Keratinocyte (primary cell): ENCODE measurements around the gene TPCN1. TPM values are rescaled to one million over a fixed set of nuclear protein-coding genes. Genes with fewer than 3 reads are reported as not detected.

Experiments
- DNase-seq: peaks from one replicate; pipeline ENCODE4 v3.0.0-alpha.2; 2011; ENCODE audit warnings: low read depth, missing footprints, low spot score
- FAIRE-seq: peaks from 2 replicates; lab custom pipeline; 2011; peaks lifted over from hg19 to GRCh38; lab: Jason Lieb, UNC
- H2AFZ ChIP-seq: 2 replicates; pipeline ENCODE4 v1.6.0; 2012; ENCODE audit warnings: low read length, control low read depth, inconsistent platforms; ENCODE audit not compliant: control insufficient read depth
- H3K27ac ChIP-seq: 2 replicates; pipeline ENCODE4 v1.5.1; 2011; ENCODE audit warnings: low read length; ENCODE audit not compliant: control insufficient read depth, insufficient read depth
- H3K27me3 ChIP-seq: 3 replicates; pipeline ENCODE4 v1.6.0; 2011; ENCODE audit warnings: low read length; ENCODE audit not compliant: control insufficient read depth, insufficient read depth; ENCODE audit errors: extremely low read depth
- H3K36me3 ChIP-seq, 2 experiments: 2 replicates in 1 of 2; 3 replicates in 1 of 2; pipeline ENCODE4 v1.5.1; 2011; ENCODE audit warnings: low read length in 2 of 2, mild to moderate bottlenecking in 1 of 2; ENCODE audit not compliant: control insufficient read depth in 2 of 2, insufficient read depth in 2 of 2; ENCODE audit errors: extremely low read depth in 1 of 2
- H3K4me1 ChIP-seq: 3 replicates; pipeline ENCODE4 v1.5.1; 2011; ENCODE audit warnings: low read length; ENCODE audit not compliant: control insufficient read depth, insufficient read depth; ENCODE audit errors: extremely low read depth
- H3K4me2 ChIP-seq: 3 replicates; pipeline ENCODE4 v1.6.0; 2011; ENCODE audit warnings: low read depth, low read length; ENCODE audit not compliant: control insufficient read depth, insufficient read depth; ENCODE audit errors: extremely low read depth
- H3K4me3 ChIP-seq, 3 experiments: fragments of 200-600 bp in 1 of 3; sonication (generic) in 1 of 3; 2 replicates in 2 of 3; 3 replicates in 1 of 3; pipeline ENCODE4 v1.5.1; 2011 to 2016; ENCODE audit warnings: low read length in 3 of 3, mild to moderate bottlenecking in 3 of 3, control low read depth in 2 of 3, inconsistent platforms in 1 of 3, low read depth in 1 of 3, mixed read lengths in 1 of 3, mixed run types in 1 of 3, moderate library complexity in 1 of 3; ENCODE audit not compliant: control insufficient read depth in 2 of 3, insufficient read depth in 2 of 3; ENCODE audit errors: extremely low read depth in 1 of 3
- H3K79me2 ChIP-seq: 2 replicates; pipeline ENCODE4 v1.6.0; 2012; ENCODE audit warnings: low read length; ENCODE audit not compliant: control insufficient read depth, insufficient read depth
- H3K9ac ChIP-seq: 3 replicates; pipeline ENCODE4 v1.6.0; 2011; ENCODE audit warnings: low read length; ENCODE audit not compliant: control insufficient read depth, insufficient read depth; ENCODE audit errors: extremely low read depth
- H3K9me1 ChIP-seq: 3 replicates; pipeline ENCODE4 v1.6.0; 2011; ENCODE audit warnings: low read length; ENCODE audit not compliant: control insufficient read depth, insufficient read depth; ENCODE audit errors: extremely low read depth
- H3K9me3 ChIP-seq: 2 replicates; pipeline ENCODE4 v1.5.1; 2012; ENCODE audit warnings: low read depth, low read length; ENCODE audit not compliant: control insufficient read depth
- H4K20me1 ChIP-seq: 3 replicates; pipeline ENCODE4 v1.6.0; 2011; ENCODE audit warnings: low read length; ENCODE audit not compliant: control insufficient read depth, insufficient read depth; ENCODE audit errors: extremely low read depth
- CTCF ChIP-seq, 3 experiments: IDR thresholded peaks in 1 of 3; conservative IDR thresholded peaks in 1 of 3; optimal IDR thresholded peaks in 1 of 3; 2 replicates in 2 of 3; 3 replicates in 1 of 3; pipeline versions ENCODE3 to v1.5.1; 2011; ENCODE audit warnings: low read length in 3 of 3, mild to moderate bottlenecking in 3 of 3, moderate library complexity in 2 of 3, control low read depth in 1 of 3, inconsistent platforms in 1 of 3; ENCODE audit not compliant: insufficient read depth in 2 of 3; ENCODE audit errors: extremely low read depth in 1 of 3
- EZH2 ChIP-seq: IDR thresholded peaks from one replicate; pipeline ENCODE4 v1.6.1; 2012; ENCODE audit warnings: inconsistent platforms, mild to moderate bottlenecking, low read length, moderate library complexity
- dilution Hi-C: fragments of 300-500 bp; cut with MboI; formaldehyde crosslinking; loops from one replicate; pipeline ENCODE4 v1.7.0; 2020; ENCODE audit warnings: low sequenced_read_pairs; ENCODE audit not compliant: extremely low pct_ligation_motif_present
- polyA plus RNA-seq, 5 experiments: library from polyadenylated mRNA; depleted of rRNA in 3 of 5; stranded (reverse) in 3 of 5; stranded (forward) in 1 of 5; unstranded in 1 of 5; fragments of >200 nt; gene quantifications; 1 replicate in 1 of 5; 2 replicates in 3 of 5; 3 replicates in 1 of 5; pipeline versions ENCODE4 v1.2.1 to v1.2.3, GENCODE V29; 2011 to 2012; ENCODE audit warnings: missing spikeins in 2 of 5, low read depth in 1 of 5, low replicate concordance in 1 of 5

The TPCN1 gene
- polyA plus RNA-seq, 1 donor (not counting 4 experiments of a cell fraction or from before 2014, with no cell fraction given): 6.8 TPM

DNA sequence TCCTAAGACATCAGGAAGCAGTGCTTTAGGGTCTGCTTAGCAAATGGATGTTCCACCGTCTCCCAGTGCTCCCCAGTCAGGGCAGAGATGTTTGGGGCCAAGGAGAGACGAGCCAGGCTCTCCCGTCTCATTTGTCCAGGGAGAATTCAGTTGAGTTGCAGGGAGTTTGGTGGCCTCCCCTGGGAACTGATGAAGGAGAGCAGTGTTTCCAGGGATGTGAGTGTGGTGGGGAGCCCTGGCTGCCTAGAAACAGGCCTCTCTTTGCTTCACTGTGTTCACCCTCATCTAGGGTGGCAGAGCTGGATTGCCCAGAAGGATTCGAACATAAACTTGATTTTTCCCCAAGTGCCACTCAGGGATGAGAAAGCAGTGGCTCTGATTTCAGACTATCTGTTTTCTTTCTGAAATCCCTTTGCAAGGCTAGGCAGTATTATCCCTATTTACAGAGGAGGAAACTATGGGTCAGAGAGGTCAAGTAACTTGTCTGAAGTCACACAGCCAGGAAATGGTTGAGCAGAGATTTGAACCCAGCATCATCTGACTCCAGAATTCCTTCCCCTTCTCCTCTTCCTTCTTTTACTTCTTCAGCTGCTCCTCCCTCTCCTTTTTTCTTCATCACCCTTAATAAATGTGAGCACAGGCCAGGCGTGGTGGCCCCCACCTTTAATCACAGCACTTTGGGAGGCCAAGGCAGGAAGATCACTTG, 6.6 kb downstream of the TPCN1 start:
- H3K4me1 ChIP-seq: peaks cover 17% of the 10 kb centered on the region
- dilution Hi-C loops: no loop called here
- FAIRE-seq: no peak

DNA sequence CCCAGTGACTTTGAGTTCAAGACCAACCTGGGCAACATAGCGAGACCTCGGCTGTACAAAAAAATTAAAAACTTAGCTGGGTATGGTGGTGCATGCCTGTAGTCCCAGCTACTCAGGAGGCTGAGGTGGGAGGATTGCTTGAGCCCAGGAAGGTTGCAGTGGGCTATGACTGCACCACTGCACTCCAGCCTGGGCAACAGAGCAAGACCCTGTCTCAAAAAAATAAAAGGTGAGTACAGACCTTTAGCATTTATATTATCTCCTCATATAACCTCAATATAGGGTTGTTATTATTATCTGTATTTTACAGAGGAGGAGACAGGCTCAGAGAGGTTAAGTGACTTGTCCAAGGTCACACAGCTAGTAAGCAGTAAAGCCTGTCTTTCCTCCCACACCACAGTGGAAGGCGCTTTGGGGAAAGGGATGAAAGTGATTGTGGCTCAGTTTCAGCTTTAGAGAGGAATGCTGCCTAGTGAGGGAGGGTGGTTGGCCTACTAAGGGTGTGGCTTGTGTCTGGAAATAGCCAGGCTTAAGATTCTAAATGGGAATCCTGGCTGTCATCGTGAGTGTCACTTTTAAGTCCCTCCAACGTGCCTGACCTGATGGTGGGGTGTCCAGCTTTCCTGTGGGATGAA, 7.2 kb downstream of the TPCN1 start:
- Histone ChIP-seq H3K4me2 (no peak overlapping the region), H3K9ac (no peak overlapping the region), H3K27me3 (no peaks in the 10 kb centered on the region), H2AFZ (no peak overlapping the region), H3K27ac (no peak overlapping the region), H3K9me1 (no peaks in the 10 kb centered on the region), H4K20me1 (no peaks in the 10 kb centered on the region), H3K36me3 (peaks cover 14 to 17% of the 10 kb centered on the region in 2 experiments), H3K4me1 (peaks cover 12% of the 10 kb centered on the region), H3K9me3 (no peaks in the 10 kb centered on the region), H3K4me3 (no peak overlapping the region), H3K79me2 (no peaks in the 10 kb centered on the region)
- TF ChIP-seq EZH2 (no peak), CTCF (optimal IDR thresholded peaks at IDR 0.05 in 1 of 3, IDR thresholded peaks at IDR 0.05 in 1 of 3, conservative IDR thresholded peaks at IDR 0.05 in 1 of 3; ENCODE audit: extremely low read depth in 1 of 3, insufficient read depth in 2 of 3, low read length in 3 of 3) (no peak)
- dilution Hi-C loops: no loop called here
- DNase-seq (no peak), FAIRE-seq (no peak)

More for the DNA sequence above, 6.6 kb downstream of the TPCN1 start:
- Histone ChIP-seq H3K9ac (no peak overlapping the region), H3K79me2 (no peaks in the 10 kb centered on the region), H3K4me3 (no peak overlapping the region), H3K27me3 (no peaks in the 10 kb centered on the region), H3K4me2 (no peak overlapping the region), H3K36me3 (peaks cover 10 to 13% of the 10 kb centered on the region in 2 experiments), H3K27ac (no peak overlapping the region), H3K9me1 (no peaks in the 10 kb centered on the region), H3K9me3 (no peaks in the 10 kb centered on the region), H4K20me1 (no peaks in the 10 kb centered on the region), H2AFZ (no peak overlapping the region)
- TF ChIP-seq EZH2 (no peak), CTCF (optimal IDR thresholded peaks at IDR 0.05 in 1 of 3, IDR thresholded peaks at IDR 0.05 in 1 of 3, conservative IDR thresholded peaks at IDR 0.05 in 1 of 3; ENCODE audit: extremely low read depth in 1 of 3, insufficient read depth in 2 of 3, low read length in 3 of 3) (no peak)
- no peak for DNase-seq
